Measurements from ENCODE around the gene PERCC1.
A peak's percentile ranks its signal among the peaks of the same experiment; 100 is the strongest.

The PERCC1 gene

GRCh38 chr16:1427473-1428461 is 3.1 kb upstream of the PERCC1 start:
- CTCF ChIA-PET, result interaction anchor here (0.7 to 1.7 kb wide), 6 partner anchors 10 to 136 kb away, joined by 3 to 4 read pairs (median 3); no protein-coding TSS in a partner anchor
- no peak for TF ChIP-seq CTCF (IDR thresholded peaks at IDR 0.05; ENCODE audit: control extremely low read depth, extremely low read depth, low read depth, missing control alignments)
- DNase-seq (ENCODE audit: extremely low spot score), result no peak
- POLR2A ChIA-PET, result no interaction called here

GRCh38 chr16:1428511-1428910 is 2.4 kb upstream of the PERCC1 start:
- peak; percentile 75 for DNase-seq (ENCODE audit: extremely low spot score)

GRCh38 chr16:1429012-1429411 is 1.9 kb upstream of the PERCC1 start:
- POLR2A ChIA-PET, result no interaction called here
- no peak for DNase-seq (ENCODE audit: extremely low spot score)
- TF ChIP-seq CTCF (IDR thresholded peaks at IDR 0.05; ENCODE audit: control extremely low read depth, extremely low read depth, low read depth, missing control alignments), result no peak
- CTCF ChIA-PET, result interaction anchor here (1.0 to 2.0 kb wide), 5 partner anchors 9 to 135 kb away, joined by 3 to 9 read pairs (median 3); no protein-coding TSS in a partner anchor

More at GRCh38 chr16:1428511-1428910, 2.4 kb upstream of the PERCC1 start:
- ChIA-PET CTCF (interaction anchor here (1.0 to 2.0 kb wide), 5 partner anchors 9 to 135 kb away, joined by 3 to 9 read pairs (median 3); no protein-coding TSS in a partner anchor), POLR2A (no interaction called here)
- peak; percentile 58 for TF ChIP-seq CTCF (IDR thresholded peaks at IDR 0.05; ENCODE audit: control extremely low read depth, extremely low read depth, low read depth, missing control alignments)

GRCh38 chr16:1429631-1430030 is 1.2 kb upstream of the PERCC1 start:
- no peak for TF ChIP-seq CTCF (IDR thresholded peaks at IDR 0.05; ENCODE audit: control extremely low read depth, extremely low read depth, low read depth, missing control alignments)
- ChIA-PET POLR2A (no interaction called here), CTCF (interaction anchor here (1.0 to 2.0 kb wide), 4 partner anchors 9 to 134 kb away, joined by 3 to 9 read pairs (median 4); no protein-coding TSS in a partner anchor)
- DNase-seq (ENCODE audit: extremely low spot score), result no peak

GRCh38 chr16:1430214-1430758 is 592 bp upstream of the PERCC1 start:
- no peak for TF ChIP-seq CTCF (IDR thresholded peaks at IDR 0.05; ENCODE audit: control extremely low read depth, extremely low read depth, low read depth, missing control alignments)
- ChIA-PET CTCF (interaction anchor here (1.1 to 2.0 kb wide), 2 partner anchors 9 to 12 kb away, joined by 4 to 9 read pairs; no protein-coding TSS in a partner anchor), POLR2A (no interaction called here)
- DNase-seq (ENCODE audit: extremely low spot score), result no peak

- POLR2A ChIA-PET, result no interaction called here
- DNase-seq (ENCODE audit: extremely low spot score), result no peak
- TF ChIP-seq CTCF (IDR thresholded peaks at IDR 0.05; ENCODE audit: control extremely low read depth, extremely low read depth, low read depth, missing control alignments), result no peak
- CTCF ChIA-PET, result no interaction called here
These were observed 806 bp downstream of the PERCC1 start for GRCh38 chr16:1431497-1432270.

Measured in GM10248 (cell line).